GM12878 (cell line): ENCODE data around the gene COPB1. TPM values are rescaled to one million over a fixed set of nuclear protein-coding genes. Genes with fewer than 3 reads are reported as not detected.

Experiments
- DPF2 ChIP-seq: fragments of 450-650 bp; IDR thresholded peaks from 2 replicates; pipeline ENCODE4 v1.6.1; 2017; ENCODE audit warnings: mild to moderate bottlenecking
- HCFC1 ChIP-seq: fragments of 150-350 bp; IDR thresholded peaks from 2 replicates; pipeline ENCODE4 v1.6.1; 2014; ENCODE audit warnings: low read length
- IRF3 ChIP-seq: fragments of 450-650 bp; IDR thresholded peaks from 2 replicates; pipeline ENCODE4 v1.6.1; 2014; ENCODE audit warnings: mild to moderate bottlenecking
- JUND ChIP-seq: IDR thresholded peaks from 2 replicates; pipeline ENCODE4 v1.6.1; 2012; ENCODE audit warnings: low read depth, mild to moderate bottlenecking, low read length, improper control_type of control experiment, moderate library complexity
- NR2F1 ChIP-seq: fragments of 450-650 bp; conservative IDR thresholded peaks from 2 replicates; pipeline ENCODE4 v1.6.1; 2017; ENCODE audit warnings: mild to moderate bottlenecking
- POLR2A ChIP-seq: IDR thresholded peaks from 2 replicates; pipeline ENCODE4 v1.6.1; 2011; ENCODE audit warnings: low read depth, mild to moderate bottlenecking, low read length
- POLR2AphosphoS2 ChIP-seq: IDR thresholded peaks from 2 replicates; pipeline ENCODE4 v1.6.1; 2011; ENCODE audit warnings: low read depth, mild to moderate bottlenecking, low read length, improper control_type of control experiment, moderate library complexity
- RCOR1 ChIP-seq: conservative IDR thresholded peaks from 2 replicates; pipeline ENCODE4 v1.6.1; 2012; ENCODE audit warnings: low read depth, low read length, improper control_type of control experiment
- RFX5 ChIP-seq: IDR thresholded peaks from 2 replicates; pipeline ENCODE4 v1.6.1; 2011; ENCODE audit warnings: low read depth, low read length, improper control_type of control experiment
- ZNF207 ChIP-seq: fragments of 450-650 bp; IDR thresholded peaks from 2 replicates; pipeline ENCODE4 v1.6.1; 2014; ENCODE audit warnings: antibody characterized with exemption, mild to moderate bottlenecking, borderline replicate concordance
- ZNF24 ChIP-seq: fragments of 450-650 bp; IDR thresholded peaks from 2 replicates; pipeline ENCODE4 v1.6.1; 2017; ENCODE audit warnings: antibody characterized with exemption, mild to moderate bottlenecking
- ZNF274 ChIP-seq: IDR thresholded peaks from one replicate; pipeline ENCODE4 v1.8.0; 2011; ENCODE audit not compliant: insufficient read length, insufficient read depth
- ZNF384 ChIP-seq: IDR thresholded peaks from 2 replicates; pipeline ENCODE4 v1.6.1; 2012; ENCODE audit warnings: low read depth, mild to moderate bottlenecking, low read length, improper control_type of control experiment, borderline replicate concordance
- polyA plus RNA-seq, 11 experiments: library from polyadenylated mRNA; depleted of rRNA in 4 of 11; unstranded in 6 of 11; stranded (reverse) in 5 of 11; fragments of >200 nt; fragmentation: Nextera tagmentation in 4 of 11; fragmentation: Illumina TruSeq in 1 of 11; extraction: Ambion mirVana in 4 of 11; extraction: Trizol in 1 of 11; gene quantifications; 1 replicate in 1 of 11; 2 replicates in 10 of 11; pipeline versions ENCODE4 v1.2.1 to v1.2.3, GENCODE V29; 2011 to 2016; ENCODE audit warnings: inconsistent platforms in 2 of 11, missing spikeins in 2 of 11, low read depth in 1 of 11
- total RNA-seq, 4 experiments: library from RNA; depleted of rRNA in 3 of 4; stranded (reverse); fragments of >200 nt in 3 of 4; fragmentation: Illumina TruSeq in 1 of 4; extraction: Trizol in 1 of 4; gene quantifications; 2 replicates each; pipeline versions ENCODE4 v1.2.1 to v1.2.3, GENCODE V29; 2013 to 2021
- TF ChIP-seq, protein P1 (sequence below): fragments of 150-350 bp; IDR thresholded peaks from 2 replicates; pipeline ENCODE4 v1.6.1; 2016; ENCODE audit warnings: low read depth, low read length
- TF ChIP-seq, protein P2 (sequence below): IDR thresholded peaks from 2 replicates; pipeline ENCODE4 v1.6.1; 2012; ENCODE audit warnings: low read length, inconsistent platforms
- TF ChIP-seq, protein P3 (sequence below): IDR thresholded peaks from 2 replicates; pipeline ENCODE4 v1.6.1; 2012; ENCODE audit warnings: improper control_type of control experiment, low read depth, low read length; ENCODE audit not compliant: insufficient replicate concordance
- TF ChIP-seq, protein P4 (sequence below): IDR thresholded peaks from 2 replicates; pipeline ENCODE4 v1.6.1; 2011; ENCODE audit warnings: mild to moderate bottlenecking, low read depth, low read length, moderate library complexity; ENCODE audit not compliant: insufficient replicate concordance

The COPB1 gene
- total and polyA plus RNA-seq, 10 of the 15 experiments (the other 5 are each of a cell fraction or from before 2014, with no cell fraction given): 67.0 to 149 (median 109) TPM

GRCh38 chr11:14519917-14520746 lies 20.5 kb upstream of the COPB1 start, which contains the start of gene PSMA1 (continued):
- TF ChIP-seq ZNF24 (0 out of 2 replicates have a peak, but pooled peaks have one; percentile 19), ZNF384 (no peak), ZNF207 (peak; percentile 96), JUND (peak; percentile 52; the same call in 1 of the 2 replicates), HCFC1 (peak; percentile 85), IRF3 (peak; percentile 69; the same call in 1 of the 2 replicates), RCOR1 (peak; percentile 89; the same call in 1 of the 2 replicates), NR2F1 (peak; percentile 63), RFX5 (0 out of 2 replicates have a peak, but pooled peaks have one; percentile 43), DPF2 (peak; percentile 63; the same call in 1 of the 2 replicates), POLR2AphosphoS2 (peak; percentile 97; the same call in 1 of the 2 replicates), POLR2A (peak; percentile 92), ZNF274 (no peak)
- TF ChIP-seq, protein P1, sequence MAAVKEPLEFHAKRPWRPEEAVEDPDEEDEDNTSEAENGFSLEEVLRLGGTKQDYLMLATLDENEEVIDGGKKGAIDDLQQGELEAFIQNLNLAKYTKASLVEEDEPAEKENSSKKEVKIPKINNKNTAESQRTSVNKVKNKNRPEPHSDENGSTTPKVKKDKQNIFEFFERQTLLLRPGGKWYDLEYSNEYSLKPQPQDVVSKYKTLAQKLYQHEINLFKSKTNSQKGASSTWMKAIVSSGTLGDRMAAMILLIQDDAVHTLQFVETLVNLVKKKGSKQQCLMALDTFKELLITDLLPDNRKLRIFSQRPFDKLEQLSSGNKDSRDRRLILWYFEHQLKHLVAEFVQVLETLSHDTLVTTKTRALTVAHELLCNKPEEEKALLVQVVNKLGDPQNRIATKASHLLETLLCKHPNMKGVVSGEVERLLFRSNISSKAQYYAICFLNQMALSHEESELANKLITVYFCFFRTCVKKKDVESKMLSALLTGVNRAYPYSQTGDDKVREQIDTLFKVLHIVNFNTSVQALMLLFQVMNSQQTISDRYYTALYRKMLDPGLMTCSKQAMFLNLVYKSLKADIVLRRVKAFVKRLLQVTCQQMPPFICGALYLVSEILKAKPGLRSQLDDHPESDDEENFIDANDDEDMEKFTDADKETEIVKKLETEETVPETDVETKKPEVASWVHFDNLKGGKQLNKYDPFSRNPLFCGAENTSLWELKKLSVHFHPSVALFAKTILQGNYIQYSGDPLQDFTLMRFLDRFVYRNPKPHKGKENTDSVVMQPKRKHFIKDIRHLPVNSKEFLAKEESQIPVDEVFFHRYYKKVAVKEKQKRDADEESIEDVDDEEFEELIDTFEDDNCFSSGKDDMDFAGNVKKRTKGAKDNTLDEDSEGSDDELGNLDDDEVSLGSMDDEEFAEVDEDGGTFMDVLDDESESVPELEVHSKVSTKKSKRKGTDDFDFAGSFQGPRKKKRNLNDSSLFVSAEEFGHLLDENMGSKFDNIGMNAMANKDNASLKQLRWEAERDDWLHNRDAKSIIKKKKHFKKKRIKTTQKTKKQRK: peak; percentile 79
- TF ChIP-seq, protein P2, sequence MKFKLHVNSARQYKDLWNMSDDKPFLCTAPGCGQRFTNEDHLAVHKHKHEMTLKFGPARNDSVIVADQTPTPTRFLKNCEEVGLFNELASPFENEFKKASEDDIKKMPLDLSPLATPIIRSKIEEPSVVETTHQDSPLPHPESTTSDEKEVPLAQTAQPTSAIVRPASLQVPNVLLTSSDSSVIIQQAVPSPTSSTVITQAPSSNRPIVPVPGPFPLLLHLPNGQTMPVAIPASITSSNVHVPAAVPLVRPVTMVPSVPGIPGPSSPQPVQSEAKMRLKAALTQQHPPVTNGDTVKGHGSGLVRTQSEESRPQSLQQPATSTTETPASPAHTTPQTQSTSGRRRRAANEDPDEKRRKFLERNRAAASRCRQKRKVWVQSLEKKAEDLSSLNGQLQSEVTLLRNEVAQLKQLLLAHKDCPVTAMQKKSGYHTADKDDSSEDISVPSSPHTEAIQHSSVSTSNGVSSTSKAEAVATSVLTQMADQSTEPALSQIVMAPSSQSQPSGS: peak; percentile 45; the same call in 1 of the 2 replicates
- TF ChIP-seq, protein P3, sequence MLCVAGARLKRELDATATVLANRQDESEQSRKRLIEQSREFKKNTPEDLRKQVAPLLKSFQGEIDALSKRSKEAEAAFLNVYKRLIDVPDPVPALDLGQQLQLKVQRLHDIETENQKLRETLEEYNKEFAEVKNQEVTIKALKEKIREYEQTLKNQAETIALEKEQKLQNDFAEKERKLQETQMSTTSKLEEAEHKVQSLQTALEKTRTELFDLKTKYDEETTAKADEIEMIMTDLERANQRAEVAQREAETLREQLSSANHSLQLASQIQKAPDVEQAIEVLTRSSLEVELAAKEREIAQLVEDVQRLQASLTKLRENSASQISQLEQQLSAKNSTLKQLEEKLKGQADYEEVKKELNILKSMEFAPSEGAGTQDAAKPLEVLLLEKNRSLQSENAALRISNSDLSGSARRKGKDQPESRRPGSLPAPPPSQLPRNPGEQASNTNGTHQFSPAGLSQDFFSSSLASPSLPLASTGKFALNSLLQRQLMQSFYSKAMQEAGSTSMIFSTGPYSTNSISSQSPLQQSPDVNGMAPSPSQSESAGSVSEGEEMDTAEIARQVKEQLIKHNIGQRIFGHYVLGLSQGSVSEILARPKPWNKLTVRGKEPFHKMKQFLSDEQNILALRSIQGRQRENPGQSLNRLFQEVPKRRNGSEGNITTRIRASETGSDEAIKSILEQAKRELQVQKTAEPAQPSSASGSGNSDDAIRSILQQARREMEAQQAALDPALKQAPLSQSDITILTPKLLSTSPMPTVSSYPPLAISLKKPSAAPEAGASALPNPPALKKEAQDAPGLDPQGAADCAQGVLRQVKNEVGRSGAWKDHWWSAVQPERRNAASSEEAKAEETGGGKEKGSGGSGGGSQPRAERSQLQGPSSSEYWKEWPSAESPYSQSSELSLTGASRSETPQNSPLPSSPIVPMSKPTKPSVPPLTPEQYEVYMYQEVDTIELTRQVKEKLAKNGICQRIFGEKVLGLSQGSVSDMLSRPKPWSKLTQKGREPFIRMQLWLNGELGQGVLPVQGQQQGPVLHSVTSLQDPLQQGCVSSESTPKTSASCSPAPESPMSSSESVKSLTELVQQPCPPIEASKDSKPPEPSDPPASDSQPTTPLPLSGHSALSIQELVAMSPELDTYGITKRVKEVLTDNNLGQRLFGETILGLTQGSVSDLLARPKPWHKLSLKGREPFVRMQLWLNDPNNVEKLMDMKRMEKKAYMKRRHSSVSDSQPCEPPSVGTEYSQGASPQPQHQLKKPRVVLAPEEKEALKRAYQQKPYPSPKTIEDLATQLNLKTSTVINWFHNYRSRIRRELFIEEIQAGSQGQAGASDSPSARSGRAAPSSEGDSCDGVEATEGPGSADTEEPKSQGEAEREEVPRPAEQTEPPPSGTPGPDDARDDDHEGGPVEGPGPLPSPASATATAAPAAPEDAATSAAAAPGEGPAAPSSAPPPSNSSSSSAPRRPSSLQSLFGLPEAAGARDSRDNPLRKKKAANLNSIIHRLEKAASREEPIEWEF: peak; percentile 98
- TF ChIP-seq, protein P4, sequence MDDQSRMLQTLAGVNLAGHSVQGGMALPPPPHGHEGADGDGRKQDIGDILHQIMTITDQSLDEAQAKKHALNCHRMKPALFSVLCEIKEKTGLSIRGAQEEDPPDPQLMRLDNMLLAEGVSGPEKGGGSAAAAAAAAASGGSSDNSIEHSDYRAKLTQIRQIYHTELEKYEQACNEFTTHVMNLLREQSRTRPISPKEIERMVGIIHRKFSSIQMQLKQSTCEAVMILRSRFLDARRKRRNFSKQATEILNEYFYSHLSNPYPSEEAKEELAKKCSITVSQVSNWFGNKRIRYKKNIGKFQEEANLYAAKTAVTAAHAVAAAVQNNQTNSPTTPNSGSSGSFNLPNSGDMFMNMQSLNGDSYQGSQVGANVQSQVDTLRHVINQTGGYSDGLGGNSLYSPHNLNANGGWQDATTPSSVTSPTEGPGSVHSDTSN: peak; percentile 33
